Measurements from ENCODE around the gene CADPS. TPM values are rescaled to one million over a fixed set of nuclear protein-coding genes. Genes with fewer than 3 reads are reported as not detected.

CADPS gene
- total RNA-seq, 1 experiment from 2014 or later: not detected

GRCh38 chr3:62761311-62761710 lies 113.9 kb downstream of the CADPS start:
- no peak overlapping the region for H3K4me3 ChIP-seq (ENCODE audit: low read length)
- no peaks in the 10 kb centered on the region for H3K27me3 ChIP-seq (ENCODE audit: low read length)
- no TSS peak for BruUV-seq (replicated peaks)
- H4K20me1 ChIP-seq (ENCODE audit: low read length): no peaks in the 10 kb centered on the region
- H3K4me2 ChIP-seq (ENCODE audit: low read length): no peak overlapping the region
- H3F3A ChIP-seq (ENCODE audit: low read length, unreplicated experiment): no peaks in the 10 kb centered on the region
- H3K9ac ChIP-seq (ENCODE audit: low read length): no peak overlapping the region
- no peaks in the 10 kb centered on the region for H3K79me2 ChIP-seq (ENCODE audit: low read length)
- H3K9me3 ChIP-seq (ENCODE audit: low read length): 0 out of 2 replicates have a peak, but pooled peaks cover 17% of the 10 kb centered on the region
- DNase-seq (no peak), ATAC-seq (no peak)
- H2AFZ ChIP-seq (ENCODE audit: low read length): no peak overlapping the region
- H3K4me1 ChIP-seq (ENCODE audit: insufficient read depth, low read length): no peaks in the 10 kb centered on the region
- intact Hi-C loops (cut with micrococcal nuclease): no loop called here
- ChIA-PET POLR2A (ENCODE audit: unreplicated experiment) (no interaction called here), CTCF (no interaction called here)
- no peaks in the 10 kb centered on the region for H3K9me2 ChIP-seq (replicated peaks; ENCODE audit: low read length)
- H3K27ac ChIP-seq (ENCODE audit: low read length): no peak overlapping the region
- TF ChIP-seq EZH2 (IDR thresholded peaks at IDR 0.05; ENCODE audit: low read length, unreplicated experiment) (no peak), EZH2phosphoT487 (IDR thresholded peaks at IDR 0.05; ENCODE audit: borderline replicate concordance, low read length) (no peak), CTCF (conservative IDR thresholded peaks at IDR 0.05; ENCODE audit: low read depth, low read length) (no peak)
- no peaks in the 10 kb centered on the region for H3K36me3 ChIP-seq (ENCODE audit: low read depth, low read length)

GRCh38 chr3:62758296-62759066 lies 116.7 kb downstream of the CADPS start:
- H3K36me3 ChIP-seq (ENCODE audit: low read depth, low read length): no peaks in the 10 kb centered on the region
- DNase-seq: no peak
- no peaks in the 10 kb centered on the region for H3K9me2 ChIP-seq (replicated peaks; ENCODE audit: low read length)
- no peak overlapping the region for H3K9ac ChIP-seq (ENCODE audit: low read length)
- ChIA-PET POLR2A (ENCODE audit: unreplicated experiment) (no interaction called here), CTCF (no interaction called here)
- TF ChIP-seq EZH2phosphoT487 (IDR thresholded peaks at IDR 0.05; ENCODE audit: borderline replicate concordance, low read length): no peak
- no peak for TF ChIP-seq EZH2 (IDR thresholded peaks at IDR 0.05; ENCODE audit: low read length, unreplicated experiment)
- TF ChIP-seq CTCF (conservative IDR thresholded peaks at IDR 0.05; ENCODE audit: low read depth, low read length): no peak
- no peaks in the 10 kb centered on the region for H3K79me2 ChIP-seq (ENCODE audit: low read length)
- no peak overlapping the region for H2AFZ ChIP-seq (ENCODE audit: low read length)
- no peak for ATAC-seq
- no peak overlapping the region for H3K27ac ChIP-seq (ENCODE audit: low read length)
- 0 out of 2 replicates have a peak, but pooled peaks cover 16% of the 10 kb centered on the region for H3K9me3 ChIP-seq (ENCODE audit: low read length)
- BruUV-seq (replicated peaks): no TSS peak
- H3K4me3 ChIP-seq (ENCODE audit: low read length): no peak overlapping the region
- H3K4me2 ChIP-seq (ENCODE audit: low read length): no peak overlapping the region
- H3K4me1 ChIP-seq (ENCODE audit: insufficient read depth, low read length): no peaks in the 10 kb centered on the region
- intact Hi-C loops (cut with micrococcal nuclease): no loop called here
- no peaks in the 10 kb centered on the region for H3F3A ChIP-seq (ENCODE audit: low read length, unreplicated experiment)
- H3K27me3 ChIP-seq (ENCODE audit: low read length): no peaks in the 10 kb centered on the region
- H4K20me1 ChIP-seq (ENCODE audit: low read length): no peaks in the 10 kb centered on the region

GRCh38 chr3:62757045-62757444 lies 118.2 kb downstream of the CADPS start:
- ChIA-PET CTCF (no interaction called here), POLR2A (ENCODE audit: unreplicated experiment) (no interaction called here)
- intact Hi-C loops (cut with micrococcal nuclease): no loop called here
- no TSS peak for BruUV-seq (replicated peaks)
- Histone ChIP-seq H3K4me1 (ENCODE audit: insufficient read depth, low read length) (no peaks in the 10 kb centered on the region), H4K20me1 (ENCODE audit: low read length) (no peaks in the 10 kb centered on the region), H3K79me2 (ENCODE audit: low read length) (no peaks in the 10 kb centered on the region), H3K27me3 (ENCODE audit: low read length) (no peaks in the 10 kb centered on the region), H3K9ac (ENCODE audit: low read length) (no peak overlapping the region), H3K27ac (ENCODE audit: low read length) (no peak overlapping the region), H3K4me3 (ENCODE audit: low read length) (no peak overlapping the region), H3K4me2 (ENCODE audit: low read length) (no peak overlapping the region), H3K9me2 (replicated peaks; ENCODE audit: low read length) (no peaks in the 10 kb centered on the region), H3F3A (ENCODE audit: low read length, unreplicated experiment) (no peaks in the 10 kb centered on the region), H3K36me3 (ENCODE audit: low read depth, low read length) (no peaks in the 10 kb centered on the region), H2AFZ (ENCODE audit: low read length) (no peak overlapping the region), H3K9me3 (ENCODE audit: low read length) (0 out of 2 replicates have a peak, but pooled peaks cover 16% of the 10 kb centered on the region)
- ATAC-seq (no peak), DNase-seq (no peak)
- TF ChIP-seq CTCF (conservative IDR thresholded peaks at IDR 0.05; ENCODE audit: low read depth, low read length) (no peak), EZH2phosphoT487 (IDR thresholded peaks at IDR 0.05; ENCODE audit: borderline replicate concordance, low read length) (no peak), EZH2 (IDR thresholded peaks at IDR 0.05; ENCODE audit: low read length, unreplicated experiment) (no peak)
